Activated naive CD4-positive, alpha-beta T cell treated with anti-CD3 and anti-CD28 coated beads, Interleukin-2, amount 50 U/mL, for 24 hours (primary cell): ENCODE measurements around the gene HOXB9.

Experiments used
- H3K27ac Mint-ChIP-seq: one replicate; pipeline ENCODE4 v1.8.0; 2021; ENCODE audit warnings: mild to moderate bottlenecking, mixed read lengths
- H3K27me3 Mint-ChIP-seq: one replicate; pipeline ENCODE4 v1.8.0; 2021; ENCODE audit warnings: mixed read lengths
- H3K36me3 Mint-ChIP-seq: one replicate; pipeline ENCODE4 v1.8.0; 2021; ENCODE audit warnings: mixed read lengths
- H3K4me1 Mint-ChIP-seq: one replicate; pipeline ENCODE4 v1.8.0; 2021; ENCODE audit warnings: mixed read lengths
- H3K4me3 Mint-ChIP-seq: one replicate; pipeline ENCODE4 v1.8.0; 2021; ENCODE audit warnings: mild to moderate bottlenecking, mixed read lengths
- H3K9me3 Mint-ChIP-seq: one replicate; pipeline ENCODE4 v1.8.0; 2021; ENCODE audit warnings: mixed read lengths

HOXB9 gene

DNA sequence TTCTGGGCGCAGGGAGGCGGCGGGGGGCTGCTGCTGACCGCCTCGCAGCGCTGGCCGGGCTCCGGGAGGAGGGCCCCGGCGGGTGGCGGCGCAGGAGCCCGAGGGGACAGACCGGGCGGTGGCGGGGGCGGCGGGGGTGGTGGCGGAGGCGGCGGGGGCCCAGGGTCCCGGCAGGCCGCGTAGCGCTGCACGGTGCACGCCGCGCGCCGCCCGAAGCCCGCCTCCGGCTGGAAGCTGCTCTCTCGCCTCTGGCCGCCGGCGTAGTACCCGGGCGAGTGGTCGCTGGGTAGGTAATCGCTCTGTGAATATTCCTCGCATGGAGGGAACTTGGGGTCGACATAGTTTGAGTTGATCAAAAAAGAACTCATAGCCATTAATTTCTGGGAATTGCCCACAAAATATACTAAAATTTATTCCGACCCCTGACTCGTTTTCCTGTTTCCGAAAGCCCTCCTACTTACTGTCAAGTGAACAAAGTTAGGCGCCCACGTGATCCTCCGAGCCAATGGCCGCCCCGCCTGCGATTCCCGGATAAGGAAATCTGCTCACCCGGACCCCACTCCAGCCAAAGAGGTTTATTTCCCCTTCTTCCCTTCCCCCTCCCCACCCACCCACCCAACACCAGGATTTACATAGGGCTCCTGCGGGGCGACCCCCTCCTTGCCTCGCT, 48.1 kb downstream of the HOXB9 start, which contains the start of gene HOXB4:
HOXB4 (minus strand) TSS at position 405 of the 670 bp plus-strand sequence; CDS start at position 374, 31 bp downstream.
- Mint-ChIP-seq H3K36me3 (peaks cover 1% of the 10 kb centered on the region), H3K9me3 (no peaks in the 10 kb centered on the region), H3K27ac (peak within 1 kb of the TSS; percentile 77), H3K4me1 (peaks cover 67% of the 10 kb centered on the region), H3K4me3 (peak within 1 kb of the TSS; percentile 91), H3K27me3 (peaks cover 35% of the 10 kb centered on the region)

DNA sequence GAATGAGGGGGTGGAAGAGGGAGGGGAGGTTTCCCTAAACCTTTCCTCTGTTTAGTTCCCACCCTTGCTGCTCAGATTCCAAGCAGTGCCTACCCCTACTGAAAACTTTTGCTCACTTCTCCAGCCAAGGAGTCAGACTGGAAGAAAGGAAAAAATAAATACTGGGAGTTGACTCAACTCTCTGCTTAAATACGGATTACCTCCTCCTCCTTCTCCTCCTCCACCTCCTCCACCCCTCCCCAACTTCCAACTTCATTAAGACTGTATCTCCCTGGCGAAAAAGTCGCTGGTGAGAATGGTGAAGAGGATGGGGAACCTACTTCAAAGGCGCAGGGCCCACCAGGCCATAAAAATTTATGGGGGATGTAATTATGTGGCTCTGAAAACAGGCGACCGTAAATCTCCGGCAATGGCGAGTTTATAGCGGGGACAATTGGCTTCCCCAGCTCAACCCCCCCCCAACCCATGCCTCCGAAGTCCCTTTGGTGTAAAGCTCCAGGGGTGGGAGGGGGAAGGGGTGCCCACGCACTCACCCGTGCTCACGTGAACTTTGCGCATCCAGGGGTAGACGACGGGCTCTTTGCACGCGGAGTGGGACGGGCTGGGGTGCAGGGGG, 48.7 kb downstream of the HOXB9 start:
- Mint-ChIP-seq H3K27me3 (peaks cover 30% of the 10 kb centered on the region), H3K4me1 (peaks cover 61% of the 10 kb centered on the region), H3K9me3 (no peaks in the 10 kb centered on the region), H3K27ac (no peak overlapping the region), H3K4me3 (peak overlapping the region; percentile 85), H3K36me3 (peaks cover 1% of the 10 kb centered on the region)

DNA sequence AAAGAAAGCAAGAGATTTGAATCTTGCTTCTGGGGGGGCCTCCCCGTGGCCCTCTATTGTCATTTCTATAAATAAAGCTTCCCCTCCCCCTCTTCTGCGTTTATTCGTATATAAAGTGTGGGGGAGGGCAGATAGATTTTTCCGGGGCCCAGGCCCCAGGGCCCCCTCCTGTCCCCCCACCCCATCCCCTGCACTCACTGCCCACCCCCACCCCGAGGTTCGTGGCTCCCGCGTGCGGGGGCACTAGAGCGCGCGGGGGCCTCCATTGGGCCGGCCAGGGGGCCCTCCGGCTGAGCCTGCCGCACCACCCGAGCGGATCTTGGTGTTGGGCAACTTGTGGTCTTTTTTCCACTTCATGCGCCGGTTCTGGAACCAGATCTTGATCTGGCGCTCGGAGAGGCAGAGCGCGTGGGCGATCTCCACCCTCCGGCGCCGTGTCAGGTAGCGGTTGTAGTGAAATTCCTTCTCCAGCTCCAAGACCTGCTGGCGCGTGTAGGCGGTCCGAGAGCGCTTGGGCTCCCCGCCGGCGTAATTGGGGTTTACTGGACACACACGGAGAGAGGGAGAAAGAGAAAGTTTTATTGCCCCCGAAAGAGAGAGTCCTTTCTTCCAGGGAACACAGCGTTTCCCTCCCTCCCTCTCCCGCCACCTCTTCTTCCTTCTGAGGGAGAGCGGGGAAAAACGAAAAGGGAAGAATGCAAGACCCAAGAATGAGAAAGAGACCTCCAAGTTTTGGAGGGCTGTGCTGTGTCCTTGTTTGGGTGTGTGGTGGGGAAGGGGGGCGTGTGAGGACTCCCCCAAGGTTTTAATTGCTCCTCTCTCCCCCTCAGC, 49.5 kb downstream of the HOXB9 start:
- peaks cover 1% of the 10 kb centered on the region for H3K36me3 Mint-ChIP-seq
- H3K9me3 Mint-ChIP-seq = no peaks in the 10 kb centered on the region
- peaks cover 56% of the 10 kb centered on the region for H3K4me1 Mint-ChIP-seq
- H3K4me3 Mint-ChIP-seq = peak overlapping the region; percentile 85
- H3K27me3 Mint-ChIP-seq = peaks cover 27% of the 10 kb centered on the region
- no peak overlapping the region for H3K27ac Mint-ChIP-seq

DNA sequence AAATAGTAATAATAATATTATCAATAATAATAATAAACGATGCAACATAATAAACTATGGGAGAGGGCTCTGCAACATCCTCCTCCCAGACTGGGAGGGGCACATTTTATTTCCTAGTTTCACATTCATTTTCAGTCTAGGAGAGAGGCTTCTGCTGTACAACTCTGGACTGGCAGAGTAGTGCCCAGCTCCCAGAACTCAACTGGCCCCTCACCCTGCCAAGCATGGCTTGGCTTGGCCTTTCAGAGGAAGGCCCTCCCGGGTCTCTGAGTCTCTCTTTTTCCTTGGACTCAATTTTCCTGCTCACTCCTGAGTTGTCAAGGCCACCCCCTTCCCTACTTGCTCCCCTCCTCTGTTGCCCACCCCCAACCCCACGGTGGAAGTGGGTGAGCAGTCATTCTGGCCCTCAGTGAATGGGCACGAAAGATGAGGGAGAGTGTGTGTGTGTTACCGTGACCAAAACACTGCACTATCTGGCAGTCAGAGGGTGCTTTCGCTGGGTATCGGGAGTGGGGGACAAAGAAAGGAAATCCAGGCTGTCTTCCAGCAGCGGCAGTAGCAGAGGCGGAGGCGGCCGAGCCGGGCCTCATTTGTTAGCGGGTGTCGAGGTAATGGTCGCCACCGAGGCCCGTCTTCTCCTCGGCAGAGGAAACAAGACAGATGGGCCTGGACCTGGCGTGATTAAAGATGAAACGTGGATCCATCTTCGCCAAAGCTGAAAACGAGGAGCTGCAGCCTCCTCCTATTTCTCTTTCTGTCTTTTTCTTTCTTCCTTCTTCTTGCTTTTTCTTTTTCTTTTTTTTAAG, 50.3 kb downstream of the HOXB9 start:
- Mint-ChIP-seq H3K4me1 (peaks cover 49% of the 10 kb centered on the region), H3K27ac (no peak overlapping the region), H3K9me3 (no peaks in the 10 kb centered on the region), H3K36me3 (peaks cover 1% of the 10 kb centered on the region), H3K27me3 (peaks cover 19% of the 10 kb centered on the region), H3K4me3 (peak overlapping the region; percentile 51)

DNA sequence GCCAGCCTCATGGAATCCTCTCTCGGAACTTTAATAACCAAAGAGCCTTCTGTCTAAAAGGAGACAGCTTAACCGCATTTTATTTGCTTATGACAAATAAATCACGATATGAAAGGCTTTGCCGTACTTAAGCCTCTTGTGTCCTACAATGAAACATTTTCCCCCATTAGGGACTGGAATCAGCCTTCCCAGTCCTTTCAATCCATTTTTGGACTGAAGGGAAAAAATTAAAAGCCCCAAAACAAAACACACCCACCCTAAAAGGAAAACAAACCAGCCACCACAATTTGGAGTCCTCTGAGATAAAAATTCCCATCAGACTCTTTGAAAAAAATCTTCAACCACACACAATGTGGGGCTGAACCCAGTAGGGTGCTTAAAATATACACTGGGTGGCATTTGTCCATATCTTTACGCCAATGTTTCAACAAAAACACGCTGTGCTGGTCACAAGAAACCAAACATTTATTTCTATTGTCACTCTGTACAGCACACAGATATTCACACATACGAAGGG, 51.0 kb downstream of the HOXB9 start:
- no peak overlapping the region for H3K4me3 Mint-ChIP-seq

DNA sequence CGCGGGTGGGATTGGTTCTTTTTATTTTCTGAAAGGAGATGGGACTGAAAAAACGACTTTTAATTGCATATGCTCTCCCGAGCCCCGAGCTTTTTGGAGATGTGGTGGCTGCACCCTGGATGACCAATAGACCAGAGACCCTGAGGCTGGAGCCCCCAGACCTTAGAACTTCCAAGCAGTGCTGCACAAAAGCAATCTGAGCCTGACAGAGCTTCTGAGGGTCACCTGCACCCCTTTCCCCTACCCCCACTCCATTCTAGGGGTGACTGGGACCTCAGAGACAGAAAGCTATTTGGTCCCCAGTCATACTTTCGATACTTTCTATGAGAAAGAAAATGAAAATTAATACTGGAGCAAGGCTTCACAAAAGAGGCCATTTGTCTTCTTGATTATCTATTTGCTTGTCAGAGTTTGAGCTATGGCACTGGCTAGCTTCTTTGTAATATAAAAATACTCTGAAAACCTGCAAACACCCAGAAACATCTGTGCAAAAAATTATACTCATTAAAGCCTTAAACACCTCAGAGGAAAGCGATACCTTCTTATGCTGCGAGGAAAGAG, 51.6 kb downstream of the HOXB9 start:
- no peak overlapping the region for H3K4me3 Mint-ChIP-seq
- H3K9me3 Mint-ChIP-seq = no peaks in the 10 kb centered on the region
- H3K36me3 Mint-ChIP-seq = peaks cover 1% of the 10 kb centered on the region
- no peak overlapping the region for H3K27ac Mint-ChIP-seq
- H3K27me3 Mint-ChIP-seq = peaks cover 9% of the 10 kb centered on the region
- H3K4me1 Mint-ChIP-seq = peaks cover 36% of the 10 kb centered on the region

More for the DNA sequence above, 51.0 kb downstream of the HOXB9 start:
- Mint-ChIP-seq H3K9me3 (no peaks in the 10 kb centered on the region), H3K27ac (no peak overlapping the region), H3K4me1 (peaks cover 41% of the 10 kb centered on the region), H3K36me3 (peaks cover 1% of the 10 kb centered on the region), H3K27me3 (peaks cover 12% of the 10 kb centered on the region)

DNA sequence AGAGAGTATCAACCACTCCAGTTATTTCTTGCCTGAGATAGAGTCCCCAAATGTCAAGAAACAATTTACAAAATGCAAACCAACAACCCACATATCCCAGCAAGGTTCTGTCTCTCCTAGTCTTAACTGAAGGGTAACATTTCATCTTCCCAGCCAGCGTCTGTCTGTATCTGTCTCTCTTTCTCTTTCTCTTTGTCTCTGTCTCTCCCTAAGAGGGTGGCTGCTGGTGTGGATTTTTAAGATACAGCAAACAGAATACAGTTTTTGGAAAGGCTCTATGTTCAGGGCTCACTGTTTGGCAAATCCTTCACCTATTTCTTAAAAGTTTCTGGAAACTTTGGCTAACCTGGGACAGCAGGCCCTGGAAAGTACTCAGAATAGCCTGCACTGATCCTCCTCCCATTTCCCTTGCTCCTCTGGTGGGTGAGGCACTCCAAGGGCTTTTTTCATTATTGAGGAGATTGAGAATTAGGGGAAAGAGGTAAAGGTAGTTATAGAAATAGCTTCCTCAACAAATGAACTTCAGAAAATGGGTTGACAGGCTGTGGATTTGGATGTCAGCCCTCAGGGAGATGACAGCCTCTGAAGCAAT, 54.2 kb downstream of the HOXB9 start:
- H3K9me3 Mint-ChIP-seq = no peaks in the 10 kb centered on the region
- H3K4me3 Mint-ChIP-seq = no peak overlapping the region
- no peak overlapping the region for H3K27ac Mint-ChIP-seq
- H3K4me1 Mint-ChIP-seq = peaks cover 25% of the 10 kb centered on the region
- peaks cover 6% of the 10 kb centered on the region for H3K27me3 Mint-ChIP-seq
- H3K36me3 Mint-ChIP-seq = no peaks in the 10 kb centered on the region
